Stimulated activated CD4-positive, alpha-beta T cell treated with anti-CD3 and anti-CD28 coated beads, Interleukin-15, amount 100 ng/mL, for 1 hour (primary cell): ENCODE results near the gene NME5.
"Not testable (repeated sequence)": the region's sequence is repeated elsewhere in the genome, so short reads cannot be mapped to it uniquely, and the experiment has no call there.

Experiments
- DNase-seq, 2 donors: peaks; one replicate each; pipeline ENCODE4 v3.0.0-alpha.2; 2020; ENCODE audit warnings: low read depth in 1 of 2, low spot score in 1 of 2

The NME5 gene, protein sequence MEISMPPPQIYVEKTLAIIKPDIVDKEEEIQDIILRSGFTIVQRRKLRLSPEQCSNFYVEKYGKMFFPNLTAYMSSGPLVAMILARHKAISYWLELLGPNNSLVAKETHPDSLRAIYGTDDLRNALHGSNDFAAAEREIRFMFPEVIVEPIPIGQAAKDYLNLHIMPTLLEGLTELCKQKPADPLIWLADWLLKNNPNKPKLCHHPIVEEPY

DNA sequence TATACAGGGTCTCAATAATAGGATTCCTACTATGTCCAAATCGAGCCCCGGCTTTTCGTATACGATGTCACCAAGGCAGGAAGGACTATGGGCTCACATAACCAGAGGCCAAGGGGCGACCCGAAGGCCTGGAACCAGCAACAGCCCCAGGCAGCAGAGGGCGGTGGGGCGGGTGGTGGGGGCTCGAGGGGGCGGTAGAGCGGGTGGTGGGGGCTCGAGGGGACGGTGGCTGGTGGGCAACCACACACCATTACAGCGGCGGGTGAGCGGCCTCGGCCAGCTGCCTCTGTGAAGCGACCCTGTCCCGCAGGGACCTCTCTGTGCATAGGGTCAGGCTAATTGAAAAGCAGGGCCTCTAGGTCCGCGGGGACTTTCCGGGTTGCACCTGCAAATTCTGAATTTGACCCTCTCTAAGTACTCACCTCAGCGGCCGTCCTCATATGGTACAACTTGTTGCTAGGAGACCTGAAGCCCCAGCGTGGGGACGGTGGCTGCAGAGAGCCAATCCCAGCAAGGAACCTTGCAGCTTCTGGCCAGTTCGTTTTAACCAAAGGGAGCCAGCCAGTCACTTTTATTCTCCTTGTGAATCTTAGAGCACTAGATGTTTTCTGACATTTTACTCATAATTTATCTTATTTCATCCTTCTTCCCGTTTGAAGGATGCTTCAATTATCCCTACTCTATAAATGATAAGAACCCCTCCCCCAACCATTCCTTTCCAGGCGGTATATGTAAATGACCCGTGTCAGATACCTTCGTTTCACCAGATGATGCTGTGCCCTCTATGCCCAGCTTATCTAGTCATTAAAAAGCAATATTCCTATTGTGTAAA, at the start of gene NME5:
TSS of gene NME5 (minus strand) at position 480 of the 832 bp plus-strand sequence. CDS start 648 bp downstream, outside the sequence.
- no peak for DNase-seq

DNA sequence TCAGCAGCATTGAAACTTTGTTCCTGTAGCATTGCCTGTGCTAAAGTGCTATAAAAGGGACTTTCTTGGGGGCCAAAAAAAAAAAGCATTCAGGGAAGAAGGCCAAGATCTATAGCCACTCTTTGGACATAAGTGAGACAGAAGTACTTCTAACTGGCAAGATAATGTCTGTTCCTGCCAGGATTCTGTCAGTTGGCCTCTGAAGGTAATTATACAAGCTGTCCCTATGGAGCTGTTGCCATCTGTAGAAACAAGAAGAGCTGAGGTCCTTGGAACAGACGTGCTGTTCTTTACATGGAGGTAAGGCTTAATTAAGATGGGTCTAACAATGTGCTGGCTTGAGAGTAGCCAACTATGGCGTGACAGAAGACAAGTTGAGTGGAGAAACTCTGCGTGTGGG, 49.4 kb upstream of the NME5 start:
- no peak for DNase-seq

DNA sequence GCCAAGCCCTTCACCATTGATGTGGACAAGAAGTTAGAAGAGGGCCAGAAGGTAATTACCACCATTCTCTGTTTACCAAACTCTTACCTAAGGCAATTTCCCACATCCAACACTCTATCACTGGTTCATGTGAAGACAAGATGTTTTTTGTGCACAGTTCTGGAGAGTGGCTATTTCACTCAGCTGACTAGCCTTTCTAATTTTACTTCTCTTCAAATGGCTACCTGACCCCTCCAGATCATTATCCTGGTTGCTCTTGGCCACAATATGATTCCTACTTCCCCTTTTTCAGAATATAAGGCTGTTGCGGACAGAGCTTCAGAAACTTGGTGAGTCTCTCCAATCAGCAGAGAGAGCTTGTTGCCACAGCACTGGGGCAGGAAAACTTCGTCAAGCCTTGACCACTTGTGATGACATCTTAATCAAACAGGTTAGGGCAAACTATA, 46.8 kb upstream of the NME5 start:
- DNase-seq, result no peak

DNA sequence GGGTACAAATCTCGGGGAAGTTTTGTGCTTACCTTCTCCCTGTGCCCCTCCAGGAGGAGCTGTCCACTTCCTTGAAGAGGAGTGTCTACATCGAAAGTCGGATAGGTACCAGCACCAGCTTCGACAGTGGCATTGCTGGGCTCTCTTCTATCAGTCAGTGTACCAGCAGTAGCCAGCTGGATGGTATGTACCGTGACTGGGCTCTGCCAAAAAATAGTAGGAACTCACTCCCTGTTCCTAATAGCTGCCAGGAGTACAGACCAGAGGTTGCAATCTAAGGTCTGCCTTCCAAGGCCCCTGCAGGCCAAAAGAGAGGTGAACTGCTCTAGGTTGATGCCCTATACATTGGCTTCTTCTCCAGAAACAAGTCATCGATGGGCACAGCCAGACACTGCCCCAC, 43.6 kb upstream of the NME5 start:
- DNase-seq, result no peak

DNA sequence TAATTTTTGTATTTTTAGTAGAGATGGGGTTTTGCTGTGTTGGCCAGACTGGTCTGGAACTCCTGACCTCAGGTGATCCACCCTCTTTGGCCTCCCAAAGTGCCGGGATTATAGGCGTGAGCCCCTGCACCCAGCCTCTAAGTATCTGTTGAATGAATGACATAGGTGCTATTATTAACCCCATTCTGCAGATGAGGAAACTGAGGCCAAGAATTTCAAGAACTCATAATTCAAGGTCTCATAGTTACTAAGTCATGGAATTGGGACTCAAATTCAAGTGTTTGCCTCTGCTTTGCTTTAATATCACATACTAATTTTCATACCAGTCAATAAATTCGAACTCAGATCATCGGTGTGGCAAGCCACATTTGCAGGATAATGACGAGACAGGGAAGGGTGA, 41.6 kb upstream of the NME5 start:
- DNase-seq, result no peak

DNA sequence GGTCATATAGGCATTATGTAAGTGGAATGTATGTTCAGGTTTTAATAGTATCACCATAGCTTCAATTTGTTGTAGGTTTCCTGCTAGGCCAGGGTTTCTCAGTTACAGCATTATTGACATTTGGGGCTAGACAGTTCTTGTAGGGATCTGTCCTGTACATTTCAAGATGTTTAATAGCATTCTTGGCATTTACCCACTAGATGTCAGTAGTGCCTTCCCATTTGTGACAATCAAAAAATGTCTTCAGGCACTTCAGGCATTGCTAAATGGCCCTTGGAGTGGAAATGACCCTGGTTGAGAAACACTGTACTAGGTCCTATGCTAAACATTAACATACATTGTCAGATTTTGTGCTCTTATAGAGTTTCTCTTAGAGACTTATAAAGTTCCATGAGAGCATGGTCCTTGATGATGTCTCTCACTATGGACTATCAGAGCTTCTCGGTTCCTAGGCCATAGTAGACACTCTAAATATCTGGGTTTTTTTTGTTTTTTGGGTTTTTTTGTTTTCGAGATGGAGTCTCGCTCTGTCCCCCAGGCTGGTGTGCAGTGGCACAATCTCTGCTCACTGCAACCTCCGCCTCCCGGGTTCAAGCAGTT, 41.1 kb upstream of the NME5 start:
- DNase-seq, result no peak

DNA sequence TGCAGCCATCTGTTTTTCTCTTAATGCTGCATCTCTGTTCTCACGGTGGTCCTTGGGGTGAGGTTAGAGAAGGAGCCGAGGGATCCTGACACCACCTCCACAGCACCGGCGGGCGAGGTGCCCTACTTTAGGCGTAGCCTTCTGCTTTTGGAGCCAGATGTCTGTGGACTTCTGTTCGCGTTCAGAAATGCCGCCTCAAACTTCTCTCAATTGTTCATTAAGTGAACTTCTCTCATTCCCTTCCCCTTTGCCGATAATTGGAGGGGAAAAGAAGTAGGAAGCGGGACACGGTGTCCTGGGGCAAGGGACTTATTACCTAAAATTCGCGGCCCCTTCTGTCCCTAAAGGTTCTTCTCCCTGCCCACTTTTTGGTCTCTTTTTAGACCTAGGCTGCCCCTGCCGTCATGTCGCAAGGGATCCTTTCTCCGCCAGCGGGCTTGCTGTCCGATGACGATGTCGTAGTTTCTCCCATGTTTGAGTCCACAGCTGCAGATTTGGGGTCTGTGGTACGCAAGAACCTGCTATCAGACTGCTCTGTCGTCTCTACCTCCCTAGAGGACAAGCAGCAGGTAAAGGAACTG, 40.1 kb upstream of the NME5 start:
- no peak for DNase-seq

DNA sequence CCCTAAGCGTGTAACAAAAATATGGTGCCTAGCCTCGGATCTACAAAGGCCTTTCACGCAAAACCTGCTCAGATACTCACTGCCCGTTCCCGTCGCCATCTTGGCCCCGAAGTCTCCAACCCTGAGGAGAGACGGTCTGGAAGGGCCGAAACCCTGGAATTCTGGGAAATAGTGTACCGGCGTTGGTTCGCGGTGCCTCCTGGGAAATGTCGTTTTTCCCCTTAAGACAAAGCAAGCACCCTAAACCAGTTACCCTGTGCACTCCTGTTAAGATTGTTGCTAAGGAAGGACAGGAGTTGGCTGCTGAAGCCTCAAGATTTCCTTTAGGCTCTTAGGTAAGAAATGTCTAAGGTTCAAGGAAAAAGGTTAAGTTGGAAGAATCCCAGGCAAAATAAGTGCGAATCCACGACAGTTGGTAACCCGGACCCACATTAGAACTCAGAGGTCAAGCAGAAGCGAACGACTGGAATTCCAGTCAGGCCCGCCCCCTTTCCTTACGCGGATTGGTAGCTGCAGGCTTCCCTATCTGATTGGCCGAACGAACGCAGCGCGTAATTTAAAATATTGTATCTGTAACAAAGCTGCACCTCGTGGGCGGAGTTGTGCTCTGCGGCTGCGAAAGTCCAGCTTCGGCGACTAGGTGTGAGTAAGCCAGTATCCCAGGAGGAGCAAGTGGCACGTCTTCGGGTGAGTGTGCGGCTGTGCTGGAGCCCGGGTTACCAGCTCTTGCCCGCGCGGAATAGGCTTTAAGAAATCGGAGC, 39.5 kb upstream of the NME5 start, which contains the start of the genes BRD8 and KIF20A:
TSS of gene BRD8 (minus strand) at position 115 of the 761 bp plus-strand sequence. CDS start at position 99, 16 bp downstream.
TSS of gene KIF20A (plus strand) at position 597 of the 761 bp plus-strand sequence. CDS start 569 bp downstream, outside the sequence.
- DNase-seq, result peak; percentile 68 to 71

DNA sequence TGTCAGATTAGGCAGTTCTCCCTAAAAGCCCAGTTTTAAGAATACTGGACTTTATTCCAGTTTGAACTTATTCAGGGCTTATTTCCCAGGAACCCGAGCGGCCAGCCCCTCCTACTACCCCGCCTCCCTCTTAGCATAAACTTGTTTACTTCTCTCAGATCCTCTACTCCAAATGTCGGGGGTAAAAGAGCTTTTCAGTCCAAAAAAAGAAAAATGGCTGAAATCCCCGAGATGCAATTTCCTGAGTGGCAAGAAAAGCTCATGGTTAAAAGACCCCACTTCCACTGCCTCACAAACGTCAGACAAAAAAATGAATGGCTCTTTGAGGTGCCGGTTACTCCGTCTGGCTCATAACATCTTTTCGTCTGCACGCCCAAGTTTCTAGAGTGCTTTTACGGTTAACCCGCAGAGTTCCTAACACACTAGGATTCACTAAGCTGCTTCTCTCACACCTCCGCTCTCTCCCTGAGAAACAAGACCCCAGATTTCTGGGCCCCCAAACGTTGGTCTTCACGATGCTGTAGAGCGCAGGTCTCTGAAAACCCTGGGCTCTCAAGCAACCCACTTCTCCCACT, 38.8 kb upstream of the NME5 start:
- no peak for DNase-seq

DNA sequence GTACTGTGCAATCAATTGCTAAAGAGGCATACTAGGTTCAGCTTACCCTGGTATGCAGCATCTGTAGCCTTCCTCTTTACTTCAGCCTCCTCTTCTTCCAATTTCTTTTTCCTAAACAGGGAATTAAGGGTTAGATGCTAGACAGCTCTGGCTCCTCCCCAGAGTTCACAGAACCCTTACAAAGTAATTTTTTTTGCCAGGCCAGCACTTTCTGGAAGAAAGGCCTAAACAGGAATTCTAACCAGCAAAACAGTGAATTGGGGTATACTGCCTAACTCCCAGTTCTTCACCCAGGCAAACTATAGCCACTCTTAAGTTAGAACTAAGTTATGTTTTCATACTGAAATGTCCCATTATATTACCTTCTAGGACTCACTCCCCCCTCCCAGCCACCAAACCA, 31.1 kb upstream of the NME5 start:
- DNase-seq, result no peak

DNA sequence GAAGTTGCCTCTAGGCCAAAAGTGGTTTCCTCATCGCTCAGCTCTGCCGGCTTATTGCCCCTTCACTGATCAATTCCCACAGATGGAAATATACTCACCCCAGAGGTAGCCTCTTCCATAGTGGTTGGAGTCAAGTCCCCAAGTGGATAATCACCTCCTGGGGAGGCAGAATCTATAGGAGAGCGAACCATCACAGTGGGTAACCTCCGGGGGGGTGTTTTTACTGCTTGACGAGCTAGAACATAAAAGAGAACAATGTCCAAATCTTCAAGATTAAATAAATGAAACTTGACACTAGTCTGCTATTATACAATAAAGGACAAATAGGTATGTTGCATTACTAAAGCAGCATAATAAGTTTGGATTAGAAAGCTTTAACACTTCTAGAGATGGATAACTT, 29.9 kb upstream of the NME5 start:
- no peak for DNase-seq

DNA sequence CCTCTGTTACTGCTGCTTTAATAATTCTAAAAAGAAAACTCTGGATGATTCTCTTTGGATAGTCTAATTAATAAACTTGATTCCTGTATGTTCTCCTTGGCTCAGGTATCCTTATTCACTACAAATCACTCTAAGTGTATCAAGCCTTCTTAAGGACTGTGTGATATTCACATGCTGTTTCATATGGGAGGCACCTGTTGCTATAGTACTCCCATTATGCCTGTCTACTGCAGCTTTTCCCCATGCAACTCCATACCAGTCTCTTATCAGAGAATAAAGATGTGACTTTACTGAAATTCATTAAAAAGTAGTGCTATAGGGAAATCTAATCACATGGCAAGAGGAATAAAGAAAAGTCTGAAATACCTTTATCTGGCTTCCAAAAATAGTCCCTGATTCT, 24.5 kb upstream of the NME5 start:
- DNase-seq, result no peak

DNA sequence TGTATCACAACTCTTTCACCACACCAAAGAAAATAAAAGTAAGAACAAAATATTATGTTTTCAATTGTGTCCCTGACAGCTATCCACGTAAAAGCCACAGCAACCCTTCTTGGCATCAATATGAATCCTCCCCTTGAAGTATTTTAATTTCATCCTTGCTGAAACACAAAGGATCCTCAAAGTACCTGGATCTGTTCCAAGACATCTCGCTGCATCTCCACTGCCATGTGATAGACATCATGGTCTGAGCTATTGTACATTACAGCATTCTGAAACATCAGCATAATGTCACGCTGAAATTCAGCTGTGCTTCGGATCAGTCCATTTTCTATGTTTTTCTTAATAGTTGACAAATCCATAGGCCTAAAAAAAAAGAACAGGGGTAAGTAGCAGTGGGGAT, 21.5 kb upstream of the NME5 start:
- DNase-seq, result no peak

DNA sequence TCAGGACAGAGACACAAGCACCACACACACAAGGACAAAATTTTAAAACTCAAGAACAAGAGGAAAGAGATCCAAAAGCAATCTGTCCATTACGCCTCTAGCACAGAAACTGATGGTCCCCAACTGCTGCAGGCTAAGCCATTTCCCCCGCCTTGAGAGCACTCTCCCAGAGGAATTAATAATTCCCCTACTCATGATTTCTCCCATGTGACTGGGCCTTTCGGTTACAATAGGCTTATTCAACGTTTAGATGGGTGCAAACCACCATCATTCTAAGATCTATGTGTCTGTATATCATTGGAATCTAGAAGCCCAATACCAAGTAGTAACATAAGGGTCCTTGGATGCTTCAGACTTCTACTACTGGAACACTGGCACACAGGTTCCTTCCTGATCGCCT, 20.4 kb upstream of the NME5 start:
- DNase-seq, result no peak

DNA sequence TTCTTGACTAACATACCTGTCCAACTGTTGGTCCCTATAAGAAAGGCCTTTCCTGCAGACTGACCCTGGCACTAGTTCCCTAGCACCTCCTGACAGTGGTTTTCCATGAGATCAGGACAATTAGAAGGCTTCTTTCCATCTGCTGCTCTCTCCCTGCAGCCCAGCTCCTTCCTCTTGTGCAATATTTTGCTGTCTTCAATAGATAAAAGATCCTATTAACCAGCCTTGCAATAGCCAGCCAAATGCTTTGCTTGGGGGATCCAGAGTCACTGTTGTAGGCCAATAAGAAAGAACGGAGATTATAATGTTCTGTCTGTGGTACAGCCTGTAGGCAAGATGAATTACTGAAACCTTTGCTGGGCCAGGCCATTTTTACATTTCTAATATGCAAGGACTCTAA, 18.4 kb upstream of the NME5 start:
- no peak for DNase-seq

DNA sequence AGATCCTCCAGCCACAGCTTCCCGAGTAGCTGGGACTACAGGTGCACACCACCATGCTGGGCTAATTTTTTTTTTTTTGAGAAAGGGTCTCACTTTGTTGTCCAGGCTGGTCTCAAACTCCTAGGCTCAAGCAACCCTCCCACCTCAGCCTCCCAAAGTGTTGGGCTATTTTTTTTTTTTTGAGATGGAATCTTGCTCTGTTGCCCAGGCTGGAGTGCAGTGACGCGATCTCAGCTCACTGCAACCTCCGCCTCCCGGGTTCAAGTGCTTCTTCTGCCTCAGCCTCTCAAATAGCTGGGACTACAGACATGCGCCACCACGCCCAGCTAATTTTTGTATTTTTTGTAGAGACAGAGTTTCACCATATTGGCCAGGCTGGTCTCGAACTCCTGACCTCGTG, 16.7 kb upstream of the NME5 start:
- DNase-seq, result not testable (repeated sequence)

DNA sequence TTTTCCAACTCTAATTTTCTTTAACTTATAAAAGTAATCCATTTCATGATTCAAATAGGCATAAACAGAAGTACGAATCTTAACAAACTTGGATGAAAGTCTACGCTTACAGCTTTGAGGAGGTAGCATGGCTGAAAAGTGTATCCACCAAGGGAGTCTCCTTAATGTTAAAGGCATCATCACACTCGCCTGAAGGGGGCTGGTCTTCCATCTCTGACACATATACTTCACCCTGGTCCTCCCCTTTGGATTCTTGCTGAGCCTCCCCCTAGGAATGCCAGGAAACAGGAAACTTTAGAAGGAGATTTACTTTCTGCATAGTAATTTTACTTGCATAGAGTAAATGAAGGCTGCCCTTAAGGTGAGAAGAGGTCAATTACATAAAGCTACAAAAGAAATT, 10.3 kb upstream of the NME5 start:
- no peak for DNase-seq

DNA sequence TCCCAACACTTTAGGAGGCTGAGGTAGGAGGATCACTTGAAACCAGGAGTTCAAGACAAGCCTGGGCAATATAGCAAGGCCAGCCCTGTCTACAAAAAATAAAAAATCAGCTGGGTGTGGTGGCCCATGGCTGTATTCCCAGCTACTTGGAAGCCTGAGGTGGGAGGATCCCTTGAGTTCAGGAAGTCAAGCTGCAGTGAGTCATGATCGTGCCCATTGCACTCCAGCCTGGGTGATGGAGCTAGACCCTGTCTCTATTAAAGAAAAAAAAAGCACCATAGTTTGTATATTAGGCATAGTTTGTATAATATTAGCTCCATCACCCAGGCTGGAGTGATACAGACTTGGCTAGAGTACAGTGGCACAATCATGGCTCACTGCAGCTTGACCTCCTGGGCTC, 9.6 kb upstream of the NME5 start:
- DNase-seq, result no peak

DNA sequence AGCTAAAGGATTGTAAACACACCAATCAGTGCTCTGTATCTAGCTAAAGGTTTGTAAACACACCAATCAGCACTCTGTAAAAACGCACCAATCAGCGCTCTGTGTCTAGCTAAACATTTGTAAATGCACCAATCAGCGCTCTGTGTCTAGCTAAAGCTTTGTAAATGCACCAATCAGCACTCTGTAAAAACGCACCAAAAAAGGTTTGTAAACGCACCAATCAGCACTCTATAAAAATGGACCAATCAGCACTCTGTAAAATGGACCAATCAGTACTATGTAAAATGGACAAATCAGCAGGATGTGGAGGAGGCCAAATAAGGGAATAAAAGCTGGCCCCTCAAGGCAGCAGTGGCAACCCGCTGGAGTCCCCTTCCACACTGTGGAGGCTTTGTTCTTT, 4.3 kb upstream of the NME5 start:
- not testable (repeated sequence) for DNase-seq

DNA sequence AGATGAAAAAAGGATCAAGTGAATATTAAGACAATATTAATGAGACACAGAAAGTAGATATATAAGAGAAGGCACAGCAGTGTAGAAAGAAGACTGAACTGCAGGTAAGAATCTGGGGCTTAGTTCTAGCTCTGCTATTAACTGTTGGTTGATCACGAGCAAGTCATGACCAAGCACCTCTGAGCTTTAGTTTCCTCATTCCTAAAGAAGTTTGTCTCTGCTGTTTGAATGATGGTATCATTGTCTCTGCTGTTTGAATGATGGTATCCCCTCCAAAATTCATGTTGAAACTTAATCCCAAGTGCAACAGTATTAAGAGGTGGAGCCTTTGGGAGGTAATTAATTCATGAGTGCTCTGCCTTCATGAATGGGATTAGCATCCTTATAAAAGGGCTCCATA, 2.5 kb upstream of the NME5 start:
- DNase-seq, result no peak

DNA sequence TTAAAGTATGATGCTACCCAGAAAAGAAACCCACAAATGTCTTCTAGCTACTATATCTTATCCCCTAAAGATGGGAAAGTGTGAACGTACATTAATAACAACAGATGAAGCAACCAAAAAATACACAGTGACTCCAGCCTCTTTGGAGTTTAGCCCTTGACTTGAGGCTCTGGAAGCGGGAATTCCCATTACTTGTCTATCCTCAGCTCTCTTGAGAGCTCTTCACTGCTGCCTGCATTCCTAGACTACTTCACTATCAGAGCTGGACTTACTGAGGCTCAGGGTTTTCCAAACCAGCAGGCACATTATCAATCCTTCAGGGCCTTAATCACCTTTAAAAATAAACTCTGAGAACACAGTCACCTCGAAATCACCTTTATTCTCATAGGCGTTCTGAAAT, 1.0 kb upstream of the NME5 start:
- no peak for DNase-seq
